Panc1 (cell line): ENCODE measurements around the gene AGPAT3. TPM values are rescaled to one million over a fixed set of nuclear protein-coding genes. Genes with fewer than 3 reads are reported as not detected.

Source experiments
- ATAC-seq: fragments of 200-7000 bp; cut with Tn5 transposase; 2 replicates; pipeline ENCODE4 v1.9.1; 2020; ENCODE audit warnings: mild to moderate bottlenecking, moderate library complexity
- BruUV-seq: library from RNA; stranded (reverse); fragments of 400-500 nt; replicated peaks from 2 replicates; lab custom pipeline; 2021; lab: Mats Ljungman, UMichigan
- CTCF ChIA-PET: fragments of 300-600 bp; sonication (Branson Sonifier 250); formaldehyde crosslinking; loops from one replicate; lab custom pipeline; 2022; ENCODE audit warnings: antibody characterized with exemption; lab: Charles Lee
- POLR2A ChIA-PET: fragments of 300-600 bp; sonication (Branson Sonifier 250); formaldehyde crosslinking; loops from one replicate; lab custom pipeline; 2022; ENCODE audit warnings: antibody characterized with exemption; lab: Charles Lee
- DNase-seq: peaks from one replicate; pipeline ENCODE4 v3.0.0-alpha.2; 2010; ENCODE audit warnings: low read depth, low spot score
- H3K27ac ChIP-seq: 2 replicates; pipeline ENCODE4 v1.5.1; 2011; ENCODE audit warnings: mild to moderate bottlenecking, low read length, inconsistent platforms
- H3K27me3 ChIP-seq: fragments of 200-500 bp; sonication (Bioruptor generic); 2 replicates; pipeline ENCODE4 v1.6.0; 2014; ENCODE audit warnings: low read length, inconsistent platforms; ENCODE audit not compliant: control insufficient read depth, insufficient read depth
- H3K36me3 ChIP-seq: fragments of 200-500 bp; sonication (Bioruptor generic); 2 replicates; pipeline ENCODE4 v1.5.1; 2014; ENCODE audit warnings: inconsistent platforms, mild to moderate bottlenecking, low read length, moderate library complexity; ENCODE audit not compliant: control insufficient read depth, insufficient read depth
- H3K4me1 ChIP-seq: 2 replicates; pipeline ENCODE4 v1.5.1; 2011; ENCODE audit warnings: inconsistent platforms, mild to moderate bottlenecking, low read length, moderate library complexity; ENCODE audit not compliant: control insufficient read depth, insufficient read depth
- H3K4me3 ChIP-seq, 2 experiments: 2 replicates each; pipeline ENCODE4 v1.5.1; 2011 to 2012; ENCODE audit warnings: low read depth in 2 of 2, low read length in 2 of 2, mild to moderate bottlenecking in 2 of 2, inconsistent platforms in 1 of 2, moderate library complexity in 1 of 2
- H3K9me3 ChIP-seq: fragments of 200-500 bp; sonication (Bioruptor generic); 2 replicates; pipeline ENCODE4 v1.5.1; 2014; ENCODE audit warnings: low read depth, mild to moderate bottlenecking, inconsistent platforms, low read length, moderate library complexity; ENCODE audit not compliant: control insufficient read depth, insufficient read depth
- POLR2AphosphoS5 ChIP-seq: IDR thresholded peaks from 2 replicates; pipeline ENCODE4 v1.6.1; 2012; ENCODE audit warnings: mild to moderate bottlenecking, low read depth, low read length, moderate library complexity
- SIN3A ChIP-seq: IDR thresholded peaks from 2 replicates; pipeline ENCODE4 v1.6.1; 2012; ENCODE audit warnings: low read depth, mild to moderate bottlenecking, low read length, moderate library complexity, borderline replicate concordance; ENCODE audit not compliant: insufficient read depth
- TCF7L2 ChIP-seq: IDR thresholded peaks from 2 replicates; pipeline ENCODE4 v1.6.1; 2011; ENCODE audit warnings: mild to moderate bottlenecking, low read depth, low read length, inconsistent platforms
- in situ Hi-C: cut with HindIII; loops from 2 replicates; pipeline ENCODE4 v1.10.0; 2016; ENCODE audit warnings: low sequenced_read_pairs, low pct_unique_long_range_greater_than_20kb
- intact Hi-C: fragments of 100-400 bp; cut with micrococcal nuclease; formaldehyde crosslinking; loops from one replicate; pipeline ENCODE4 v1.10.0; 2022; ENCODE audit not compliant: unreplicated experiment
- total RNA-seq: library from RNA; stranded (reverse); gene quantifications from one replicate; pipeline ENCODE4 v1.2.1, GENCODE V29; 2021; ENCODE audit not compliant: unreplicated experiment
- TF ChIP-seq, protein P1 (sequence below), 2 experiments: IDR thresholded peaks; 2 replicates each; pipeline ENCODE4 v1.6.1; 2011 to 2012; ENCODE audit warnings: low read depth in 2 of 2, control low read depth in 1 of 2, low read length in 1 of 2, mild to moderate bottlenecking in 1 of 2, moderate library complexity in 1 of 2; ENCODE audit not compliant: insufficient read depth in 1 of 2
- TF ChIP-seq, protein P2 (sequence below): fragments of 450-650 bp; IDR thresholded peaks from 2 replicates; pipeline ENCODE4 v1.5.1; 2017; ENCODE audit warnings: mild to moderate bottlenecking

The AGPAT3 gene
- total RNA-seq, 1 experiment from 2014 or later, result 40.1 TPM

DNA sequence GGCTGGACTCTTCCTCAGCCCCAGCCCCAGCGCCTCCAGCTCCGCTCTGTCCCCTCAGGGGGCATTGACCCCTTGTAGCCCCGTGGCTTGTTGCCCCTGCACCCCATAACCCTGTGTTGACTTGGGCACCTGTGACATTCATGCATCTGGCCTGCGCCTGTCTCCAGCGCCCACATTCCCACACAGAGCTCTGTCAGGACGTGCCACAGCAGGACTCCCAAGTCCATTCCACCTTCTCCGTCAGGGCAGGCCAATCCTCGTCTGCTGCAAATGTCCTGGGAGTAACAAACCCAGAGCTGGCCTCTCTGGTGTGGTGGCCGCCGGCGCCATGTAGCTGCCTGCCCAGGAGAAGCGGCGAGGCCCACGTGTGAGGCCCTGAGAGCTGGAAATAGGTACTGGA lies 60.6 kb downstream of the AGPAT3 start:
- no peaks in the 10 kb centered on the region for H3K36me3 ChIP-seq
- H3K27me3 ChIP-seq, result no peaks in the 10 kb centered on the region
- no TSS peak for BruUV-seq
- H3K4me3 ChIP-seq, result no peak overlapping the region
- in situ Hi-C loops, result no loop called here
- DNase-seq (no peak), ATAC-seq (no peak)
- intact Hi-C loops, result no loop called here
- H3K4me1 ChIP-seq, result no peaks in the 10 kb centered on the region; the same call in 1 of the 2 replicates
- ChIA-PET POLR2A (no interaction called here), CTCF (interaction anchor here (0.9 kb wide), 1 partner anchor 13 kb away, joined by 9 read pairs; no protein-coding TSS in a partner anchor)
- H3K27ac ChIP-seq, result no peak overlapping the region
- no peaks in the 10 kb centered on the region for H3K9me3 ChIP-seq
- TF ChIP-seq TCF7L2, result no peak
- TF ChIP-seq SIN3A, result no peak
- TF ChIP-seq, protein P1, sequence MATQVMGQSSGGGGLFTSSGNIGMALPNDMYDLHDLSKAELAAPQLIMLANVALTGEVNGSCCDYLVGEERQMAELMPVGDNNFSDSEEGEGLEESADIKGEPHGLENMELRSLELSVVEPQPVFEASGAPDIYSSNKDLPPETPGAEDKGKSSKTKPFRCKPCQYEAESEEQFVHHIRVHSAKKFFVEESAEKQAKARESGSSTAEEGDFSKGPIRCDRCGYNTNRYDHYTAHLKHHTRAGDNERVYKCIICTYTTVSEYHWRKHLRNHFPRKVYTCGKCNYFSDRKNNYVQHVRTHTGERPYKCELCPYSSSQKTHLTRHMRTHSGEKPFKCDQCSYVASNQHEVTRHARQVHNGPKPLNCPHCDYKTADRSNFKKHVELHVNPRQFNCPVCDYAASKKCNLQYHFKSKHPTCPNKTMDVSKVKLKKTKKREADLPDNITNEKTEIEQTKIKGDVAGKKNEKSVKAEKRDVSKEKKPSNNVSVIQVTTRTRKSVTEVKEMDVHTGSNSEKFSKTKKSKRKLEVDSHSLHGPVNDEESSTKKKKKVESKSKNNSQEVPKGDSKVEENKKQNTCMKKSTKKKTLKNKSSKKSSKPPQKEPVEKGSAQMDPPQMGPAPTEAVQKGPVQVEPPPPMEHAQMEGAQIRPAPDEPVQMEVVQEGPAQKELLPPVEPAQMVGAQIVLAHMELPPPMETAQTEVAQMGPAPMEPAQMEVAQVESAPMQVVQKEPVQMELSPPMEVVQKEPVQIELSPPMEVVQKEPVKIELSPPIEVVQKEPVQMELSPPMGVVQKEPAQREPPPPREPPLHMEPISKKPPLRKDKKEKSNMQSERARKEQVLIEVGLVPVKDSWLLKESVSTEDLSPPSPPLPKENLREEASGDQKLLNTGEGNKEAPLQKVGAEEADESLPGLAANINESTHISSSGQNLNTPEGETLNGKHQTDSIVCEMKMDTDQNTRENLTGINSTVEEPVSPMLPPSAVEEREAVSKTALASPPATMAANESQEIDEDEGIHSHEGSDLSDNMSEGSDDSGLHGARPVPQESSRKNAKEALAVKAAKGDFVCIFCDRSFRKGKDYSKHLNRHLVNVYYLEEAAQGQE (IDR thresholded peaks at IDR 0.05; ENCODE audit: insufficient read depth in 1 of 2, low read depth in 2 of 2, low read length in 1 of 2), result no peak
- TF ChIP-seq, protein P2, sequence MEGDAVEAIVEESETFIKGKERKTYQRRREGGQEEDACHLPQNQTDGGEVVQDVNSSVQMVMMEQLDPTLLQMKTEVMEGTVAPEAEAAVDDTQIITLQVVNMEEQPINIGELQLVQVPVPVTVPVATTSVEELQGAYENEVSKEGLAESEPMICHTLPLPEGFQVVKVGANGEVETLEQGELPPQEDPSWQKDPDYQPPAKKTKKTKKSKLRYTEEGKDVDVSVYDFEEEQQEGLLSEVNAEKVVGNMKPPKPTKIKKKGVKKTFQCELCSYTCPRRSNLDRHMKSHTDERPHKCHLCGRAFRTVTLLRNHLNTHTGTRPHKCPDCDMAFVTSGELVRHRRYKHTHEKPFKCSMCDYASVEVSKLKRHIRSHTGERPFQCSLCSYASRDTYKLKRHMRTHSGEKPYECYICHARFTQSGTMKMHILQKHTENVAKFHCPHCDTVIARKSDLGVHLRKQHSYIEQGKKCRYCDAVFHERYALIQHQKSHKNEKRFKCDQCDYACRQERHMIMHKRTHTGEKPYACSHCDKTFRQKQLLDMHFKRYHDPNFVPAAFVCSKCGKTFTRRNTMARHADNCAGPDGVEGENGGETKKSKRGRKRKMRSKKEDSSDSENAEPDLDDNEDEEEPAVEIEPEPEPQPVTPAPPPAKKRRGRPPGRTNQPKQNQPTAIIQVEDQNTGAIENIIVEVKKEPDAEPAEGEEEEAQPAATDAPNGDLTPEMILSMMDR, result no peak
- TF ChIP-seq POLR2AphosphoS5, result no peak

DNA sequence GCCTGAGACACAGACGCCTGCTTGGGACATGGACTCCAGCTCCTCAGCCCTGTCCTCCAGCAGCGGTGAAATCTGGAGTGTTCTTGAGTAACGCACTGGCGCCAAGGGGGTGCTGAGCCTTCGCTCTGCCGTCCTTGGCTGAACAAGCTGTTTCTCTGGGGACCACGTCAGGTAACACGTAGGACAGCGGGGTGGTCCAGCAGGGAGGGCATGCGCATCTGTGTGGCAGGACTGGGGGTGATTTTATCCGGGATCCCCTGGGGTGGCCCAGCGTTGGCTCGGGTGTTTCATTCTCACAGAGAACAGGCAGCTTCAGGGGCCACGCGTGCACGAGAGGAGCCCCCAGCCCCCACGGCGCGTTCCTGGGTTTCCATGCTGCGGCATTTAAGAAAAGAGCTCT lies 61.2 kb downstream of the AGPAT3 start:
- TF ChIP-seq POLR2AphosphoS5 (no peak), TCF7L2 (no peak), SIN3A (no peak)
- TF ChIP-seq, protein P2, result no peak
- TF ChIP-seq, protein P1 (IDR thresholded peaks at IDR 0.05; ENCODE audit: insufficient read depth in 1 of 2, low read depth in 2 of 2, low read length in 1 of 2), result no peak
- Histone ChIP-seq H3K4me3 (no peak overlapping the region), H3K4me1 (no peaks in the 10 kb centered on the region; the same call in 1 of the 2 replicates), H3K9me3 (no peaks in the 10 kb centered on the region), H3K36me3 (no peaks in the 10 kb centered on the region), H3K27ac (no peak overlapping the region), H3K27me3 (no peaks in the 10 kb centered on the region)
- intact Hi-C loops (no loop called here), in situ Hi-C loops (no loop called here)
- ChIA-PET CTCF (interaction anchor here (0.9 kb wide), 1 partner anchor 12 kb away, joined by 9 read pairs; no protein-coding TSS in a partner anchor), POLR2A (no interaction called here)
- no TSS peak for BruUV-seq
- DNase-seq (no peak), ATAC-seq (no peak)
